ENCODE measurements around the gene DIP2A.

DNA sequence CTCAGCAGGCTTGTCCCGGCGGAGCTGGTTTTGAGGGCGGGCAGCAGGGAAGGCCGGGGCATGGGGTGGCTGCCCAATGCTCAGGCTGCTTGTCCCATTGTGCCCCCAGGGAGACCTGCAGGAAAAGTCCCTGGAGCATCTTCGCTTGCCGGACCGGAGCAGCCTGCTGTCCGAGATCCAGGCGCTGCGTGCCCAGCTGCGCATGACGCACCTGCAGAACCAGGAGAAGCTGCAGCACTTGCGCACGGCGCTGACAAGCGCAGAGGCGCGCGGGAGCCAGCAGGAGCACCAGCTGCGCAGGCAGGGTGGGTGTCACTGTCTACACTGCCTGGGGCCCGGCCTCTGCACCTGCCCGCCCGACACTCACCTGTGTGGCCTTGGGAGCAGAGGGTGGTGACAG lies 30.4 kb upstream of the DIP2A start:
- TF ChIP-seq CTCF (optimal IDR thresholded peaks at IDR 0.05 in 1 of 3, IDR thresholded peaks at IDR 0.05 in 1 of 3, conservative IDR thresholded peaks at IDR 0.05 in 1 of 3; ENCODE audit: extremely low read depth in 1 of 3, insufficient read depth in 2 of 3, low read length in 3 of 3) (no peak), EZH2 (IDR thresholded peaks at IDR 0.05; ENCODE audit: low read length) (no peak)

All from keratinocyte (primary cell).